NCI-H82 (cell line): ENCODE data around the gene PCSK9.

Experiments used
- DNase-seq: peaks from one replicate; lab custom pipeline; 2025; lab: John Stamatoyannopoulos, UW

PCSK9 gene

GRCh38 chr1:55059302-55060132 lies 20.2 kb downstream of the PCSK9 start:
- DNase-seq = no peak

GRCh38 chr1:55060133-55060999 lies 21.0 kb downstream of the PCSK9 start:
- no peak for DNase-seq

GRCh38 chr1:55061000-55061705 lies 21.8 kb downstream of the PCSK9 start:
- no peak for DNase-seq

- no peak for DNase-seq
These were observed 22.5 kb downstream of the PCSK9 start for GRCh38 chr1:55061706-55062321.

- peak; percentile 44 for DNase-seq
These were observed 23.6 kb downstream of the PCSK9 start for GRCh38 chr1:55062801-55063576.

GRCh38 chr1:55063577-55063942 lies 24.2 kb downstream of the PCSK9 start:
- DNase-seq = no peak

DNA sequence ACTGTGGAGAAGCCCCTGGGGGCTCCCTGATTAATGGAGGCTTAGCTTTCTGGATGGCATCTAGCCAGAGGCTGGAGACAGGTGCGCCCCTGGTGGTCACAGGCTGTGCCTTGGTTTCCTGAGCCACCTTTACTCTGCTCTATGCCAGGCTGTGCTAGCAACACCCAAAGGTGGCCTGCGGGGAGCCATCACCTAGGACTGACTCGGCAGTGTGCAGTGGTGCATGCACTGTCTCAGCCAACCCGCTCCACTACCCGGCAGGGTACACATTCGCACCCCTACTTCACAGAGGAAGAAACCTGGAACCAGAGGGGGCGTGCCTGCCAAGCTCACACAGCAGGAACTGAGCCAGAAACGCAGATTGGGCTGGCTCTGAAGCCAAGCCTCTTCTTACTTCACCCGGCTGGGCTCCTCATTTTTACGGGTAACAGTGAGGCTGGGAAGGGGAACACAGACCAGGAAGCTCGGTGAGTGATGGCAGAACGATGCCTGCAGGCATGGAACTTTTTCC lies 24.8 kb downstream of the PCSK9 start:
- peak; percentile 32 for DNase-seq

GRCh38 chr1:55064861-55065263 lies 25.5 kb downstream of the PCSK9 start:
- peak; percentile 26 for DNase-seq

DNA sequence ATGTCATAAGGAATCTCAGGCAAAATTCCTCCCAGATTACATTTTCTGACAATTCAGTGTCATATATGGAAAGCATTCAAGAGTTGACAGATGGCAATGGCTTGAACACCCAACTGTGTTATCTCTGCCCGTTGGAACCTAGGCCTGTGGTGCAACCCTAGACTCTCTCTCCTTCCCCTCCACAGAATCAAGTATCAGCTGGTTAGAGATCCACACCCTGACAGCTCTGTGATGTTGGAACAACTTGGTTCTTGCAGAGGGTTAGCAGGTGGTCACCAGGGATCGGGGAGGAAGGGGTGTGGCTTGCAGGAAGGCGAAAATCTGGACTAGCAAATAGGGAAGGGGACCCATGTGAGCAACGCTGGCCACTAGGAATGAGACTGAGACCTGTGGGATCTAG lies 26.3 kb downstream of the PCSK9 start:
- DNase-seq = no peak

DNA sequence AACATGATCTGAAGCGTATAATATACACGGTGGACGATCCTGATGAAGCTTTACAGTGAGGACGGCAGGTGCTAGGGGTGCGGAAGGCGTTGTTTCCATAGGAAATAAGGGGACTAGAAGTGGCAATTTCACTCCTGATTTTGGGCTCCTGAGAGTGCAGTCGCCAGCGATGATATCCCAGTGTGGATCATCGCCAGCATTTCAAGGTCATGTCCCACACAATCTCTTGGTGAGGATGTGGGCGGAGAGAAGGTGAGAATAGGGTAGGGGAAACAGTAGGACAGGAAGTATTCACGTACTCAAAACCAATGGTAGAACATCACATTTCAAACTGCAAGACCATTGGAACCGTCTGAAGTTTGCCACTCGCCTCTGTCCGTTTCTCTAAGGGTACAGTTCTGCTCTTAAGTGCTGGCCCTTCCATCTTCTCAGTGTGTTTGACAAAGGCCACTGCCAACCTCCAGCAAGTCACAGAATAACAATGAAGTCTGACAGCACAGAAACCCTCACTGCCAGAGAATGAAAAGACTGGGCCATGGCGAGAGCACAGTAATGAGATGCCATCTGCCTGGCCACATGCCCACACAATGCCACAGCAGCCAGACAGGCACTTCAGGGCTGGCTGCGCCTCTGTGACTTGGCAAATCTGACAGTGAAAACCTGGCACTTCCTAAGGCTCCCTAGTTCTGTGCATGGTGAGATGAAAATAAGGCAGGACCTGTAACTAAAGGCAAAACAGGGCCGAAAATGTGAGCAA lies 27.9 kb downstream of the PCSK9 start:
- DNase-seq = no peak

DNA sequence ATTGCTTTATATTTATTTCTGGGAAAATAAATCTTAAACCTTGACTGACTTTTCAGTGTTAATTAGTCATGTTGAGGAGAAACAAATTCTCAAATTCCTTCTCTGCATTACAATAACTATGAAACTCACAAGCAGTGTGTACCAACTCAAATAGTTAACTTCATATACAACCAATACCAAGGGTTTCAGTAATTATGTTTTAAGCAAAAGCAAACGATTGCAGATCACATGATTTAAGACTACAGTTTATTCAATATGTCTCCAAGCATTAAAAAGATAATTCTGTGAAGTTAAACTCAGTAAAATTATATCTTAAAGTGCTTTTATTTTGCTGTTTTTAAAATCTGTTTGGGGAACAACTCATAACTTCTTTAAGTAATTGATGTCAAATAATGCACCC lies 28.6 kb downstream of the PCSK9 start:
- no peak for DNase-seq

DNA sequence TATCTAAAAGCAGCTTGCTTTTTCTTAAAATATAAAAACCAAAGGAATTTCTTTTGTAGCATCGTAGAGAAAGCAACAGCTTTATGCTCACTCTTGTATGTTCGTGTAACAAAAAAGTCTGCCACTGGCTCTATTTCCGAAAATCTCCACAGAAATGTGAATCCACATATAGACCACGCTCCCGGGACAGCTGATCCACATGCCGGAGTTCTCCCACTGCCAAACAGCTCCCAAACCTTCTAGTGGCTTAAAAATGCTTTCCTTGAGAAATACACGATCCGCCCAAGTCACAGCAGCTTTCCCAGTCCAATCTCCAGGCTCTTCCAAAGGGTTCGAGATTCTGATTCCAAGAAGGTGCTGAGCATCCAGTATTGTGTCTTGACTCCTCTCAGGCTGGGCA lies 29.3 kb downstream of the PCSK9 start:
- DNase-seq = no peak

DNA sequence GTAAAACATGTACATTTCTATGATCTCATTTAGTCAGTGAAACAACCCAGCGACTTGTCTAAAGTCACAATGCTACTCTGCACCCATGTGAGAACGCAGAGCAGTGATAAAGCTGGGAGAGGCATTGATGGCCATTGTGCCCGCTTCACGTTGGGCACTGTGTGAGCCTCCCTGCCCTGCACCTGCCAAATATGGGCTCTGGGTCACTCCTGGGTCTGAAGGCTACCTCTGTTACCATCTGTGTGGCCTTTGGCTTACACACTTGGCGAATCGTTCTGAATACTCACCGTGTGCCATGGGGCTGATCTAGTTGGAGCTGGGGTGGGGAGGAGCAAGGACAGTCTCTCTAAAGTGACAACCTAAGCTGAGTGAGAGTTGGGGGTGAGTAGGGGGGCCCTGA lies 29.9 kb downstream of the PCSK9 start:
- DNase-seq = no peak

GRCh38 chr1:55070293-55071164 lies 31.2 kb downstream of the PCSK9 start:
- peak; percentile 55 for DNase-seq

DNA sequence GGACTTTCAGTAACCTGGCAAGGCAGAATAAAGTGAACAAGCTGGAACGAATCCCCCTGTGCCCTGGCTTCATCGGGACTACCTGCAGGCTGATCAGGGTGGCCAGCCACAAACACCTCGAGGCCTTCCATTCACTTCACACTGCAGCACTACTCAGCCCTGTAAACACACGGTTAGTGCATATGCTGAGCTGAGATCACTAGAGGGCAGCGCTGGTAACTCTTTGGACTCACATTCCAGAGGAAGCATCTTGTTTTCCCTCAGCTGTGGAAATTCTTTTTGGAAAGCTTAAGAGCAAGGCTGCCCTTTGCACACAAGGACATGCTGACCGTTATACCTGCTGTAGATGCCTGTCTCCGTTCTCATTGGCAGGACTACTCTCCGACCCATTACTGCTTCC lies 32.1 kb downstream of the PCSK9 start:
- peak; percentile 75 for DNase-seq

DNA sequence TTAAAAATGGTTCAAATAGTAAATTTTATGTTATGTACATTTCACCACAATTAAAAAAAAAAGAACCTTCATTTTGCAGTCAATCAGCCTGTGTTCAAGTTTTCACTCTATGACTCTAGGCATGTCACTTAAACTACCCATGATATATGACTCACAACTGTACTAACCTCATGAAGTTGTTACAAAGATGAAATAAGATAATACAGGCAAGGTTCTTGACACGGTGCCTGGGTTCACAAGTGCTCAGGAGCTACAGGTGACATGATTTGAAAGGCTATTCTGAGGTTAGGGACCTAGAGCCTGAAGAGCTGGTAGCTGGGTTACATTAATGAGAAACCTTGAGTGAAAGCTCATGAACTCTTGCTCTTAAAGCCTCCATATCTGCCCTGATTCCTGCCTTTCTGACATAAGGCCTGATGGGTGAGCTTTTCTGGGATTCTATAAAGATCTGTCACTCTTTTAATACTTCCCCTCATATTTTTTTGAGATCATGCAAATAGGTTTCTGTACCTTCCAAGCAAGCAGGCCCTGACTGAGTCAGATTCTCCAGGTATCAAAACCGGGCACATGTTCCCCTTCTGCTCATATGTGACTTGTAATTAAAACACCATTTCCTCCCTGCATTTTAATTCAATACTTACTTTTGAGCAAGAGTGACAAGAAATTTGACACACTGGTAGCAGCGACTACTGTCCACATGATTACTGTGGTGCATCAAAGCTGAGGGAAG lies 34.0 kb downstream of the PCSK9 start:
- DNase-seq = no peak

- no peak for DNase-seq
These were observed 35.1 kb downstream of the PCSK9 start for GRCh38 chr1:55074455-55074854.

- DNase-seq = no peak
These were observed 37.0 kb downstream of the PCSK9 start for GRCh38 chr1:55076356-55076755.

DNA sequence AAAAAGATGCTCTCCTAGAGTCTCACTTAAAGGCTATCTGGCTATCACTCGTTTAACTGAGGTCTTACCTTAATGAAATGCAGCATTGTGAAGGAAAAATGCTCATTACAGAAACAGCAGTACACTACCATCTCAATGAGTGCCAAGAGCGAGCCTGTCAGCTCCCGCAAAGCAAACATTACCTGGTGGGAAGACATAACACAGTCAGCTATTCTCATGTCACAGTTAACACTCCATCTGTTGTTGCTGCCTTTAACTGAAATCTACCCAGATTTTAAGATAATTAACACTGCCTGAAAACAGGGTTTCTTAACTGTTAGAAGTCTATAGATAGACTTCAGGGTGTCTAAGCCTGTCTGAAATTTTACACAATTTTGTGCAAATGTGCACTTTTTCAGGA lies 39.1 kb downstream of the PCSK9 start:
- no peak for DNase-seq
